Activated CD4-positive, alpha-beta memory T cell treated with anti-CD3 and anti-CD28 coated beads for 36 hours (primary cell): ENCODE measurements around the gene STOX1. TPM values are rescaled to one million over a fixed set of nuclear protein-coding genes. Genes with fewer than 3 reads are reported as not detected.
A peak's percentile ranks its signal among the peaks of the same experiment; 100 is the strongest.
"Not testable (repeated sequence)": the region's sequence is repeated elsewhere in the genome, so short reads cannot be mapped to it uniquely, and the experiment has no call there.

ENCODE experiments used
- CTCF ChIA-PET: fragments of 350-600 bp; sonication (Branson Sonifier 250); formaldehyde crosslinking; loops from one replicate; lab custom pipeline; 2021; ENCODE audit warnings: antibody characterized with exemption, inconsistent platforms; lab: Charles Lee
- POLR2A ChIA-PET: fragments of 350-600 bp; sonication (Branson Sonifier 250); formaldehyde crosslinking; loops from one replicate; lab custom pipeline; 2021; ENCODE audit warnings: antibody characterized with exemption; lab: Charles Lee
- DNase-seq: peaks from one replicate; pipeline ENCODE4 v3.0.0-alpha.2; 2020
- H3K27ac Mint-ChIP-seq: one replicate; pipeline ENCODE4 v1.8.0; 2021; ENCODE audit warnings: mixed read lengths
- H3K27me3 Mint-ChIP-seq: one replicate; pipeline ENCODE4 v1.8.0; 2021; ENCODE audit warnings: mixed read lengths
- H3K36me3 Mint-ChIP-seq: one replicate; pipeline ENCODE4 v1.8.0; 2021; ENCODE audit warnings: mixed read lengths
- H3K4me1 Mint-ChIP-seq: one replicate; pipeline ENCODE4 v1.8.0; 2021; ENCODE audit warnings: low read depth, mixed read lengths
- H3K4me3 Mint-ChIP-seq: one replicate; pipeline ENCODE4 v1.8.0; 2021; ENCODE audit warnings: mild to moderate bottlenecking, mixed read lengths
- H3K9me3 Mint-ChIP-seq: one replicate; pipeline ENCODE4 v1.8.0; 2021; ENCODE audit warnings: mixed read lengths
- intact Hi-C: fragments of 100-400 bp; cut with micrococcal nuclease; formaldehyde crosslinking; loops from one replicate; pipeline ENCODE4 v1.15.1; 2023
- total RNA-seq, 2 experiments: library from RNA; stranded (reverse); gene quantifications; one replicate each; pipeline ENCODE4 v1.2.3, GENCODE V29; 2021

The STOX1 gene
- total RNA-seq, 2 experiments from 2014 or later: 0.29 to 0.36 TPM

DNA sequence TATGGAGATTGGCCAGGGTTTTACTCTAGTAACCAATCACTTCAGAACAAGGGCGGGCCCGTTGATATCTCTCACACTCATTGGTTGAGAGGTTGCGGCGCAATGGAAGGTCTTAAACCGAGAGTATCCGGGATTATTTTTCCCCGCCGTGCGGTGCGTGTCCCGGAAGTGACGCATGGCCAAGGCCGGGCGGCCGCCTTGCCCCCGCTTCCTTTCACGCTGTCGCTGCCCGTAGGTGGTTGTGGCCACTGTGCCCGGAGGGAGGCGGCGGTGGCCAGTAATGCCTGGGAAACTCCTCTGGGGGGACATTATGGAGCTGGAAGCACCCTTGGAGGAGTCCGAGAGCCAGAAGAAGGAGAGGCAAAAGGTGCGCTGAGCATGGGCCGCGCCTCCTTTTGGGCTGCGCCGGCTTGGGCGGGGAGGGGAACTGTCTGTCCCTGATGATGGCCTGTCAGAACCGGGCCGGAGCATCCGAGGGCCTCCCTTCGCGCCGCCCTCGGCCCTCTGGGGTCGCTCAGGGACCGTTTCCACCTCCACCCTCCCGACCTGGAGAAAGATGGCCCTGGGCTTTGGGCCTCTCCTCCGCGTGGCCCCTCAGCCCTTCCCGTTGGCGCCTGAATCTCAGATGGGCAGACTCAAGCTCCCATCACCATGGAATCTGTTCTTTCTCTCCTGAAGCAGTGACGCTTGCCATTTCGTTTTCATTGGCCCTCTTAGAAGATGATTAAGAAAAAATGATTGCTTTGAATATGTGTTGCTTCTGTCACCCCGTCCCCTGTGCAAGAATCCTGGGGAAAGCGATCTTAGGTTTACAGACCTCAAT lies 74.0 kb downstream of the STOX1 start, which contains the start of gene DDX50:
TSS of gene DDX50 (plus strand) at position 211 of the 823 bp plus-strand sequence. CDS start at position 281, 70 bp downstream.
- Mint-ChIP-seq H3K27me3 (no peaks in the 10 kb centered on the region), H3K4me3 (peak within 1 kb of the TSS; percentile 95), H3K4me1 (peaks cover 46% of the 10 kb centered on the region), H3K9me3 (no peaks in the 10 kb centered on the region), H3K27ac (peak within 1 kb of the TSS; percentile 97), H3K36me3 (peaks cover 18% of the 10 kb centered on the region)
- CTCF ChIA-PET: interaction anchor here (0.6 to 2.8 kb wide), 3 partner anchors 55 to 495 kb away, joined by 3 to 13 read pairs (median 3); partner anchors contain the start of genes DDX21 and RUFY2
- POLR2A ChIA-PET: interaction anchor here (0.7 to 2.5 kb wide), 5 partner anchors 55 to 569 kb away, joined by 3 to 15 read pairs (median 4); partner anchors contain the start of genes DDX21, HNRNPH3 and PBLD
- intact Hi-C loops: loop anchor here (1.0 to 2.0 kb wide), 8 partner anchors 31 to 569 kb away; partner anchors contain the start of genes CCAR1, DDX21, DNA2 and HNRNPH3
- peak; percentile 98 for DNase-seq

DNA sequence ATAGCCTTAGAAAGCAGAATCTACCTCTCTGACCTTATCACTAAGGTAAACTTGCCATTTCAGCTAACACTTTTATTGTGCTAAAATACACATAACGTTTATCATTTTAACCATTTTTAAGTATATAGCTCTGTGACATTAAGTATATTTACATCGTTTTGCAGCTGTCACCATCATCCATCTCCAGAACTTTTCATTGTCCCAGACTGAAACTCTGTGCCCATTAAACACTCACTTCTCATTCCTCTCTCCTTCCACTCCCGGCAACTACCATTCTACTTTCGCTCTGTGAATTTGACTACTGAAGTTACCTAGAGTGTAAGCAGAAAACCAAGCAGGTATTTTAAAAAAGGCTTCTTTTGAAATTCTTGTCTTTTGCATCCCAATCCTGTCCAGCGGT lies 75.1 kb downstream of the STOX1 start:
- H3K4me1 Mint-ChIP-seq: peaks cover 54% of the 10 kb centered on the region
- H3K27me3 Mint-ChIP-seq: no peaks in the 10 kb centered on the region
- CTCF ChIA-PET: no interaction called here
- DNase-seq: no peak
- intact Hi-C loops: no loop called here
- POLR2A ChIA-PET: no interaction called here
- peaks cover 25% of the 10 kb centered on the region for H3K36me3 Mint-ChIP-seq
- H3K4me3 Mint-ChIP-seq: peak overlapping the region; percentile 95
- H3K9me3 Mint-ChIP-seq: no peaks in the 10 kb centered on the region
- H3K27ac Mint-ChIP-seq: peak overlapping the region; percentile 71

DNA sequence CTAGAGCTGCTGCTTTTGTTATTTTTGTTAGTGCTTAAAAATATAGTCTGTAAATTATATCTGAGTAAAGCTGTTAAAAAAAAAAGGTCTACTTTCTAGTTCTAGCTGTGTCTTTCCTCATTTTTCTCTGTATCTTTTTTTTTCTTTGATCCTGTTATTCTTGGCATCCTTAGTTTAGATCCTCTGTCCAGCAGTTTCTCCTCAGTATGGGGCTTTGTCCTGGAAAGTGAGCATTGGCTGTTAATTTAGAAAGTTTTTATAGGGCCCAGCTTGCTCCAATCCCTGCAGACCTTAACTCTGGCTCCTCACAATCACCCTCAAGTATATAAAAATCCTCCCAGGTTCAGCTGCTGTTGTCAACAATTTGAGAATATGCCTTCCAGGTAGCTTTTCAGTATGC lies 97.3 kb downstream of the STOX1 start:
- Mint-ChIP-seq H3K27ac (no peak overlapping the region), H3K27me3 (no peaks in the 10 kb centered on the region), H3K4me3 (no peak overlapping the region), H3K4me1 (peaks cover 6% of the 10 kb centered on the region), H3K9me3 (no peaks in the 10 kb centered on the region), H3K36me3 (peaks cover 13% of the 10 kb centered on the region)
- ChIA-PET POLR2A (no interaction called here), CTCF (interaction anchor here (1.0 kb wide), 1 partner anchor 27 kb away, joined by 3 read pairs; no protein-coding TSS in a partner anchor)
- no peak for DNase-seq
- intact Hi-C loops: no loop called here

DNA sequence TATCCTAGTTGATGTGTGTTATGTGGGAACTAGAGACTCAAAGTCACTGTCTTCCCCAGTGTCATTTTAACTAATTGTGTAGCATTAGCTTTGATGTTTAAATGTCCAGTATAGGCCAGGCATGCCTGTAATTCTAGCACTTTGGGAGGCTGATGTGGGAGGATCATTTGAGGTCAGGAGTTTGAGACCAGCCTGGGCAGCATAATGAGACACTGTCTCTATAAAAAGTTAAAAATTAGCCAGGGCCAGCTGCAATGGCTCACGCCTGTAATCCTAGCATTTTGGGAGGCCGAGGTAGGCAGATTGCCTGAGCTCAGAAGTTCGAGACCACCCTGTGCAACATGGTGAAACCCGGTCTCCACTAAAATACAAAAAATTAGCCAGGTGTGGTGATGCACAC lies 98.2 kb downstream of the STOX1 start:
- Mint-ChIP-seq H3K36me3 (peaks cover 14% of the 10 kb centered on the region), H3K4me3 (no peak overlapping the region), H3K9me3 (no peaks in the 10 kb centered on the region), H3K27me3 (no peaks in the 10 kb centered on the region), H3K27ac (no peak overlapping the region), H3K4me1 (peaks cover 6% of the 10 kb centered on the region)
- intact Hi-C loops: no loop called here
- POLR2A ChIA-PET: no interaction called here
- CTCF ChIA-PET: interaction anchor here (0.8 kb wide), 1 partner anchor 13 kb away, joined by 3 read pairs; no protein-coding TSS in a partner anchor
- no peak for DNase-seq

DNA sequence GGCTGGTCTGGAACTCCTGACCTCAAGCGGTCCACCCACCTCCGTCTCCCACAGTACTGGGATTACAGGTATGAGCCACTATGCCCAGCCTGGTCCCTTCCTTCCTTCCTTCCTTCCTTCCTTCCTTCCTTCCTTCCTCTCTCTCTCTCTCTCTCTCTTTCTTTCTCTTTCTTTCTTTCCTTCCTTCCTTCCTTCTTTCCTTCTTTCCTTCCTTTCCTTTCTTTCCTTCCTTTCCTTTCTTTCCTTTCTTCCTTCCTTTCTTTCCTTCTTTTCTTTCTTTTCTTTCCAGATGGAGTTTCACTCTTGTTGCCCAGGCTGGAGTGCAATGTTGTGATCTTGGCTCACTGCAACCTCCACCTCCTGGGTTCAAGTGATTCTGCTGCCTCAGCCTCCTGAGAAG lies 101.8 kb downstream of the STOX1 start:
- H3K9me3 Mint-ChIP-seq, DNase-seq, CTCF ChIA-PET, H3K27me3 Mint-ChIP-seq, H3K4me3 Mint-ChIP-seq, POLR2A ChIA-PET, H3K4me1 Mint-ChIP-seq, intact Hi-C loops, H3K27ac Mint-ChIP-seq: not testable (repeated sequence)
- peaks cover 19% of the 10 kb centered on the region for H3K36me3 Mint-ChIP-seq

DNA sequence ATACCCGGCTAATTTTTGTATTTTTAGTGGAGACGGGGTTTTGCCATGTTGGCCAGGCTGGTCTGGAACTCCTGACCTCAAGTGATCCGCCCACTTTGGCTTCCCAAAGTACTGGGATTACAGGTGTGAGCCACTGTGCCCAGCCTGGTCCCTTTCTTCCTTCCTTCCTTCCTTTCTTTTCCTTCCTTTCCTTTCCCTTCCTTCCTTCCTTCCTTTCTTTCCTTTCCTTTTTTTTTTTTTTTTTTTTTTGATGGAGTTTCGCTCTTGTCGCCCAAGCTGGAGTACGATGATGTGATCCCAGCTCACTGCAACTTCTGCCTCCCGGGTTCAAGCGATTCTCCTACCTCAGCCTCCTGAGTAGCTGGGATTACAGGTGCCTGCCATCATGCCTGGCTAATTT lies 102.6 kb downstream of the STOX1 start:
- H3K4me3 Mint-ChIP-seq, intact Hi-C loops, H3K4me1 Mint-ChIP-seq, H3K27ac Mint-ChIP-seq, H3K27me3 Mint-ChIP-seq, DNase-seq, H3K9me3 Mint-ChIP-seq, POLR2A ChIA-PET: not testable (repeated sequence)
- CTCF ChIA-PET: interaction anchor here (0.7 kb wide), 1 partner anchor 48 kb away, joined by 3 read pairs; no protein-coding TSS in a partner anchor
- H3K36me3 Mint-ChIP-seq: peaks cover 19% of the 10 kb centered on the region

DNA sequence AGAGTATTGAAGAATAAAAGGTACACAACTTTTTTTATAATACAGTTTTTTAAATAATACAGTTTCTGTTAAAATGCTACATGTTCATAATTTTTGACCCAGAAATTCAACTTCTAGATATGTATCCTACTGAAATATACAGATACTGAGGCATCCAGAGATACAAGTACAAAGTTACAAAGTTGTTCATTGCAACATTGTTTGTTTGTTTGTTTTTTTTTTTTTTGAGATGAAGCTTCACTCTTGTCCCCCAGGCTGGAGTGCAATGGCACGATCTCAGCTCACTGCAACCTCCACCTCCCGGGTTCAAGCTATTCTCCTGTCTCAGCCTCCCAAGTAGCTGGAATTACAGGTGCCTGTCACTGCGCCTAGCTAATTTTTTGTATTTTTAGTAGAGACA lies 105.5 kb downstream of the STOX1 start:
- intact Hi-C loops, CTCF ChIA-PET: not testable (repeated sequence)
- POLR2A ChIA-PET: interaction anchor here (1.2 kb wide), 1 partner anchor 27 kb away, joined by 4 read pairs; no protein-coding TSS in a partner anchor

DNA sequence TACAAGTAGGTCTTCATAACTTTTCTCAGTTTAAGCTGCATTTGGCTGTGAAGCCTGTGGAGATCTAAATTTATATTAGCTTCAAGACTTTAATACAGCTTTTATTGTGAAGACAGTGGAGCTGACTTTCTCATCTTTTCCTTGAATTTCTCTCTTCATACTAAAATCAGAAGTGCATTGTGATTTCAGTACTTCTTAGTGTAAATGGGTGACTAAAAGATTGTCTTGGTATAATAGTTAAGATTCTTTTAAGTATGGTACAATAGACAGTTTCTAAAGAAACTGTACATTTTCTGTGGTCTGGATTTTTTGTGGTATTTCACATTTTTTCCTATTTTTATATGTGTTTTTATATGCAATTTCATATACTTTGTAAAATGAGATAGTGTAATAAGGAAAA lies 107.7 kb downstream of the STOX1 start:
- ChIA-PET POLR2A (interaction anchor here (1.3 to 1.6 kb wide), 2 partner anchors 20 to 35 kb away, joined by 4 to 5 read pairs; partner anchors contain the start of gene DDX21), CTCF (interaction anchor here (1.0 kb wide), 1 partner anchor 17 kb away, joined by 3 read pairs; no protein-coding TSS in a partner anchor)
- DNase-seq: no peak
- H3K4me3 Mint-ChIP-seq: no peak overlapping the region
- H3K9me3 Mint-ChIP-seq: no peaks in the 10 kb centered on the region
- peaks cover 13% of the 10 kb centered on the region for H3K4me1 Mint-ChIP-seq
- intact Hi-C loops: no loop called here
- peaks cover 31% of the 10 kb centered on the region for H3K36me3 Mint-ChIP-seq
- H3K27ac Mint-ChIP-seq: no peak overlapping the region
- no peaks in the 10 kb centered on the region for H3K27me3 Mint-ChIP-seq

More for the DNA sequence above, 105.5 kb downstream of the STOX1 start:
- not testable (repeated sequence) for H3K4me3 Mint-ChIP-seq, H3K9me3 Mint-ChIP-seq, H3K27me3 Mint-ChIP-seq, H3K27ac Mint-ChIP-seq, DNase-seq
- H3K4me1 Mint-ChIP-seq: peaks cover 13% of the 10 kb centered on the region
- peaks cover 25% of the 10 kb centered on the region for H3K36me3 Mint-ChIP-seq

DNA sequence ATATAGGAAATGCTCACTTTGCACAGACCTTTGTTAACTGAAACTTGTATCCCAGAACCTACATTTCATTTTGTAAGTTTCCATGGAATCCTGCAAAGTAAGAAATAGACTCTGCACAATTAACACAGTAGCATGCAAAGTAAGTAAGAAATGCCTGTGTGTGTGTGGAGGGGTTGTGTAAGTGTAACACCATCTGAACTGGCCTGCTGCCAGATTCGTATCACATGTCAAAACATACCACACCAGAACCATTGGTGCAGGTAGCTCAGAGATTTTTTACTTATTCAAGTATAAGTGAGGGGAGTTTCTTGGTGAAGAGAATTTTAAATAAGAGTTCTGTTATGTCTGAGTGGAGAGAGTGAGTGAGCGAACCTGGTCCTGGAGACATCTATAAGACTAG lies 110.8 kb downstream of the STOX1 start:
- Mint-ChIP-seq H3K27ac (no peak overlapping the region), H3K4me1 (peaks cover 13% of the 10 kb centered on the region), H3K27me3 (no peaks in the 10 kb centered on the region), H3K36me3 (peaks cover 18% of the 10 kb centered on the region), H3K4me3 (no peak overlapping the region), H3K9me3 (no peaks in the 10 kb centered on the region)
- POLR2A ChIA-PET: interaction anchor here (0.7 kb wide), 1 partner anchor 196 kb away, joined by 3 read pairs; no protein-coding TSS in a partner anchor
- intact Hi-C loops: no loop called here
- DNase-seq: no peak
- CTCF ChIA-PET: interaction anchor here (0.6 kb wide), 1 partner anchor 150 kb away, joined by 3 read pairs; no protein-coding TSS in a partner anchor

DNA sequence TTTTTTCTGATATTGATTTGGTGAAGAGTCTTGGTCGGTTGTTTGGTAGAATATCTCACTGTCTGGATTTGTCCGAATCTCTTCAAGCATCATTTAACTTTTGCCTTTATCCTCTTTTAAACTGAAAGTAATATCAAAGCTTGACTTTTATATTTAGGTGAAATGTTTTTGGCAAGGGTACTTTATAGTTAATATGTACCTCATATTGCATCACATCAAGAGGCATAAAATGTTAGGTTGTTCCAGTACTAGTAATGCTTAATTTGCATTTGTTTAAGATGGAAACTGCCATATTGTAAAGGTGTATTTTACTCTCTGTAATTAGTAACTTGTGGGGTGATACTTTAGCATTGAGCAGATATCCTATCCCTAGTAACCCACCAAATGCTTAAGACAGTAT lies 111.6 kb downstream of the STOX1 start:
- intact Hi-C loops: no loop called here
- no peaks in the 10 kb centered on the region for H3K27me3 Mint-ChIP-seq
- peaks cover 18% of the 10 kb centered on the region for H3K36me3 Mint-ChIP-seq
- no peak overlapping the region for H3K27ac Mint-ChIP-seq
- DNase-seq: no peak
- POLR2A ChIA-PET: no interaction called here
- H3K4me3 Mint-ChIP-seq: no peak overlapping the region
- CTCF ChIA-PET: no interaction called here
- no peaks in the 10 kb centered on the region for H3K9me3 Mint-ChIP-seq
- peaks cover 13% of the 10 kb centered on the region for H3K4me1 Mint-ChIP-seq

DNA sequence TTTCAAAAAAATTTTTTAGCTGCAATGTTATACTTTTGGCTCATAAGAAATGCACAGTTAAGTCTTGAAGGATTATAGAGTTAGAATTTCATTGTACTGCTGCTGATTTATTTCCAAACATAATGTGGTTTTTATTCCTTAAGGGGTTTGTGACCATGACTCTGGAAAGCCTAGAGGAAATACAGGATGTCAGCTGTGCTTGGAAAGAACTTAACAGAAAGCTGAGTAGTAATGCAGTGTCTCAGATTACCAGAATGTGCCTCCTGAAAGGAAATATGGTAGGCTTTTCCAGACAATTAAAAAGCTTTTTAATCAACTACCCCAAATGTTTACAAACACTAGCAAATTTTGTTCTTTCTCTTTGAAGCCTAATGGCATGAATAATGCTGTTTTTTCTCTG lies 113.6 kb downstream of the STOX1 start:
- H3K9me3 Mint-ChIP-seq, CTCF ChIA-PET, H3K27ac Mint-ChIP-seq, H3K4me1 Mint-ChIP-seq, H3K27me3 Mint-ChIP-seq, DNase-seq, H3K4me3 Mint-ChIP-seq, intact Hi-C loops: not testable (repeated sequence)
- POLR2A ChIA-PET: interaction anchor here (0.9 kb wide), 1 partner anchor 15 kb away, joined by 5 read pairs; no protein-coding TSS in a partner anchor
- peaks cover 19% of the 10 kb centered on the region for H3K36me3 Mint-ChIP-seq
